ENCODE measurements around the gene DYNC2I2. TPM values are rescaled to one million over a fixed set of nuclear protein-coding genes. Genes with fewer than 3 reads are reported as not detected.
A peak's percentile ranks its signal among the peaks of the same experiment; 100 is the strongest.

The DYNC2I2 gene
- total and polyA plus RNA-seq, 2 donors (not counting 3 experiments of a cell fraction or from before 2014, with no cell fraction given): 73.6 to 82.6 TPM

DNA sequence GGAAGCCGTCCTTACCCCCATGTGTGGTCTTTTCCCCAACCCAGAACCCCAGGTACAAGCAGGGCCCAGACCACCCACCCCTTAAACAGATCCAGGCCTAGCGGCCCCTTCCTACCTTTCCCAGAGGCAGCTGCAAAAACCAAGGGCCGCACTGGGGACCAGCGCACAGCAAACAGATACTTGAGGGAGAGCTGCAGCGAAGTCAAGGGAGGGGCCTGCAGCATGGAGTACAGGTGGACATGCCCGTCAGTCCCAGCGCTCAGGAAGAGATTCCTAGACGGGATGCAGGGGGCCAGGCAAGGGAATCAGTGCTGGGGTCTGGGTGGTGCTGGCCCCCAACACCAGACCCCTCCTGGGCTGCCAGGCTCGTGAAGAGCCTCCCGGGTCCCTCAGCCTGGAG, 22.5 kb downstream of the DYNC2I2 start:
- intact Hi-C loops (cut with micrococcal nuclease): no loop called here

DNA sequence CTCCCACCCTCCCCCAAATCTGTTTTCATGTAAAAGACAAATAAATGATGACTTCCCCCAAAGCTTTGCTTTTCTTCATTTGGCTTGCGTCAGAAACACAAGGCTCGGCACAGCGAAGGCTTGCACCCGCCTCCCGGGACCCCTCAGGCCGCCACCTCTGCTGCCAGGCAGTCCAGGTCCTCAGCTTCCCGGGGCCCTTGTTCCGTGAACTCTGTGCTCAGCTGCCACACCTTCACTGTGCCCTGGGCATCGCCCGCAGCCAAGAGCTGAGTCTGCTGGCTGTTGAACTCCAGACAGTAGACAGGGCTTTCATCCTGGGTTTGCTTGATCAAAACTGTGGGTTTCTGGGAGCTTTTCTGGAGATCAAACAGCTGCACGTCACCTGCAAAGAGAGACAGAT, 23.0 kb downstream of the DYNC2I2 start:
- POLR2A ChIA-PET: no interaction called here

More for the DNA sequence above, 22.5 kb downstream of the DYNC2I2 start:
- no peak for TF ChIP-seq GATA2 (IDR thresholded peaks at IDR 0.05; ENCODE audit: insufficient read depth, insufficient read length, low read depth, low read length)
- TF ChIP-seq EZH2 (IDR thresholded peaks at IDR 0.05; ENCODE audit: borderline replicate concordance, low read depth, low read length, severe bottlenecking): no peak
- TF ChIP-seq, protein P1, sequence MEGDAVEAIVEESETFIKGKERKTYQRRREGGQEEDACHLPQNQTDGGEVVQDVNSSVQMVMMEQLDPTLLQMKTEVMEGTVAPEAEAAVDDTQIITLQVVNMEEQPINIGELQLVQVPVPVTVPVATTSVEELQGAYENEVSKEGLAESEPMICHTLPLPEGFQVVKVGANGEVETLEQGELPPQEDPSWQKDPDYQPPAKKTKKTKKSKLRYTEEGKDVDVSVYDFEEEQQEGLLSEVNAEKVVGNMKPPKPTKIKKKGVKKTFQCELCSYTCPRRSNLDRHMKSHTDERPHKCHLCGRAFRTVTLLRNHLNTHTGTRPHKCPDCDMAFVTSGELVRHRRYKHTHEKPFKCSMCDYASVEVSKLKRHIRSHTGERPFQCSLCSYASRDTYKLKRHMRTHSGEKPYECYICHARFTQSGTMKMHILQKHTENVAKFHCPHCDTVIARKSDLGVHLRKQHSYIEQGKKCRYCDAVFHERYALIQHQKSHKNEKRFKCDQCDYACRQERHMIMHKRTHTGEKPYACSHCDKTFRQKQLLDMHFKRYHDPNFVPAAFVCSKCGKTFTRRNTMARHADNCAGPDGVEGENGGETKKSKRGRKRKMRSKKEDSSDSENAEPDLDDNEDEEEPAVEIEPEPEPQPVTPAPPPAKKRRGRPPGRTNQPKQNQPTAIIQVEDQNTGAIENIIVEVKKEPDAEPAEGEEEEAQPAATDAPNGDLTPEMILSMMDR (IDR thresholded peaks at IDR 0.05; ENCODE audit: extremely low read depth in 1 of 2, insufficient read depth in 1 of 2, low read depth in 1 of 2, low read length in 2 of 2): no peak
- TF ChIP-seq, protein P2, sequence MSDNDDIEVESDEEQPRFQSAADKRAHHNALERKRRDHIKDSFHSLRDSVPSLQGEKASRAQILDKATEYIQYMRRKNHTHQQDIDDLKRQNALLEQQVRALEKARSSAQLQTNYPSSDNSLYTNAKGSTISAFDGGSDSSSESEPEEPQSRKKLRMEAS (IDR thresholded peaks at IDR 0.05; ENCODE audit: insufficient read depth, insufficient read length): no peak
- no peaks in the 10 kb centered on the region for H3K79me2 ChIP-seq (ENCODE audit: control insufficient read depth, insufficient read depth, low read length)
- dilution Hi-C loops (cut with MboI; ENCODE audit: extremely low pct_ligation_motif_present, low sequenced_read_pairs): no loop called here
- no peaks in the 10 kb centered on the region for H3K9me1 ChIP-seq (replicated peaks; ENCODE audit: control insufficient read depth, extremely low read depth, insufficient read depth, low read length)
- DNase-seq (ENCODE audit: low read depth, low spot score) (no peak), FAIRE-seq (no peak)
- H3K27ac ChIP-seq (ENCODE audit: insufficient read depth, low read depth, low read length): no peak overlapping the region
- H3K9me3 ChIP-seq (replicated peaks; ENCODE audit: control insufficient read depth, insufficient read depth, low read length): no peaks in the 10 kb centered on the region
- no peaks in the 10 kb centered on the region for H3K27me3 ChIP-seq (ENCODE audit: control insufficient read depth in 2 of 2, insufficient read depth in 2 of 2, low read length in 2 of 2)
- no peak overlapping the region for H3K4me2 ChIP-seq (ENCODE audit: insufficient read depth, low read length)
- H3K36me3 ChIP-seq (ENCODE audit: control insufficient read depth in 2 of 2, extremely low read depth in 1 of 2, insufficient read depth in 2 of 2, low read length in 2 of 2): peaks cover 23 to 46% of the 10 kb centered on the region in 2 experiments
- H3K4me3 ChIP-seq (replicated peaks in 1 of 3; ENCODE audit: insufficient read depth in 1 of 3, low read depth in 1 of 3, low read length in 3 of 3): no peak overlapping the region
- no peak overlapping the region for H2AFZ ChIP-seq (ENCODE audit: low read depth, low read length)
- BruUV-seq (replicated peaks): no TSS peak
- H3K9ac ChIP-seq (replicated peaks; ENCODE audit: extremely low read depth, insufficient read depth, low read length): no peak overlapping the region
- POLR2A ChIA-PET: no interaction called here
- no peaks in the 10 kb centered on the region for H4K20me1 ChIP-seq (replicated peaks; ENCODE audit: control insufficient read depth, extremely low read depth, insufficient read depth, low read length)
- H3K4me1 ChIP-seq (ENCODE audit: control insufficient read depth, extremely low read depth, insufficient read depth, low read length): peaks cover 11% of the 10 kb centered on the region
- CTCF ChIA-PET: interaction anchor here (1.0 to 3.1 kb wide), 5 partner anchors 9 to 68 kb away, joined by 3 to 18 read pairs (median 3); partner anchors contain the start of gene PKN3

More for the DNA sequence above, 23.0 kb downstream of the DYNC2I2 start:
- H4K20me1 ChIP-seq (replicated peaks; ENCODE audit: control insufficient read depth, extremely low read depth, insufficient read depth, low read length): no peaks in the 10 kb centered on the region
- H2AFZ ChIP-seq (ENCODE audit: low read depth, low read length): no peak overlapping the region
- intact Hi-C loops (cut with micrococcal nuclease) (no loop called here), dilution Hi-C loops (cut with MboI; ENCODE audit: extremely low pct_ligation_motif_present, low sequenced_read_pairs) (no loop called here)
- H3K9me3 ChIP-seq (replicated peaks; ENCODE audit: control insufficient read depth, insufficient read depth, low read length): no peaks in the 10 kb centered on the region
- H3K79me2 ChIP-seq (ENCODE audit: control insufficient read depth, insufficient read depth, low read length): no peaks in the 10 kb centered on the region
- H3K4me1 ChIP-seq (ENCODE audit: control insufficient read depth, extremely low read depth, insufficient read depth, low read length): peaks cover 11% of the 10 kb centered on the region
- H3K9me1 ChIP-seq (replicated peaks; ENCODE audit: control insufficient read depth, extremely low read depth, insufficient read depth, low read length): no peaks in the 10 kb centered on the region
- no peaks in the 10 kb centered on the region for H3K27me3 ChIP-seq (ENCODE audit: control insufficient read depth in 2 of 2, insufficient read depth in 2 of 2, low read length in 2 of 2)
- no peak overlapping the region for H3K27ac ChIP-seq (ENCODE audit: insufficient read depth, low read depth, low read length)
- H3K4me3 ChIP-seq (replicated peaks in 1 of 3; ENCODE audit: insufficient read depth in 1 of 3, low read depth in 1 of 3, low read length in 3 of 3): no peak overlapping the region
- BruUV-seq (replicated peaks): TSS peak; percentile 87
- H3K4me2 ChIP-seq (ENCODE audit: insufficient read depth, low read length): no peak overlapping the region
- CTCF ChIA-PET: interaction anchor here (1.0 to 1.4 kb wide), 4 partner anchors 9 to 195 kb away, joined by 3 to 4 read pairs (median 4); no protein-coding TSS in a partner anchor
- TF ChIP-seq GATA2 (IDR thresholded peaks at IDR 0.05; ENCODE audit: insufficient read depth, insufficient read length, low read depth, low read length): no peak
- TF ChIP-seq POLR2A (IDR thresholded peaks at IDR 0.05; ENCODE audit: low read depth, low read length): no peak
- TF ChIP-seq MYC (IDR thresholded peaks at IDR 0.05; ENCODE audit: low read depth, low read length): no peak
- TF ChIP-seq, protein P2 (IDR thresholded peaks at IDR 0.05; ENCODE audit: insufficient read depth, insufficient read length): no peak
- no peak for TF ChIP-seq EZH2 (IDR thresholded peaks at IDR 0.05; ENCODE audit: borderline replicate concordance, low read depth, low read length, severe bottlenecking)
- no peak for TF ChIP-seq FOS (IDR thresholded peaks at IDR 0.05; ENCODE audit: borderline replicate concordance, insufficient read depth, low read length)
- H3K9ac ChIP-seq (replicated peaks; ENCODE audit: extremely low read depth, insufficient read depth, low read length): no peak overlapping the region
- DNase-seq (ENCODE audit: low read depth, low spot score) (no peak), FAIRE-seq (no peak)
- H3K36me3 ChIP-seq (ENCODE audit: control insufficient read depth in 2 of 2, extremely low read depth in 1 of 2, insufficient read depth in 2 of 2, low read length in 2 of 2): peaks cover 25 to 51% of the 10 kb centered on the region in 2 experiments

Measured in endothelial cell of umbilical vein (primary cell).